Nucleus accumbens (tissue), 56 donors: Measurements from ENCODE around the gene PAK4.
"Not testable (repeated sequence)": the region's sequence is repeated elsewhere in the genome, so short reads cannot be mapped to it uniquely, and the experiment has no call there.

ENCODE experiments used
- DNase-seq, 56 donors: peaks; one replicate each; lab custom pipeline; 2025; lab: John Stamatoyannopoulos, UW

PAK4 gene

DNA sequence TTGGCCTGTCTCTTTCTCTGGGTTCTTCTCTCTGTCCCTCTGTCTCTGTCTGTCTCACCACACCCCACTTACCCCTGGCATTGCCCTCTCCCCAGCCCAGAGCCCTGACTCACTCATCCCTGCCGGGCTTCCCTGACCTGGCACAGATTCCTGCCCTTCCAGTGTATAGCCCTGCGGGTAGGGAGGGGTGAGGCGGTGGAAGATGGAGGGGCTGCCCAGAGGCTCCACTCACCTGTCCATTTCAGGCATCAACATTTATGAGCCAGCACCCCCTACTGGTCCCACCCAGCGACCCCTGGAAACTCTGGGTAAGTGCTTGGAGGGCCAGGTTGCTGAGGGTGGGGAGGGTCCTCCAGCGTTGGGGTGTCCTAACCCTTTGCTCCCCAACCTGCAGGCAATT, 72.2 kb downstream of the PAK4 start:
- no peak for DNase-seq

DNA sequence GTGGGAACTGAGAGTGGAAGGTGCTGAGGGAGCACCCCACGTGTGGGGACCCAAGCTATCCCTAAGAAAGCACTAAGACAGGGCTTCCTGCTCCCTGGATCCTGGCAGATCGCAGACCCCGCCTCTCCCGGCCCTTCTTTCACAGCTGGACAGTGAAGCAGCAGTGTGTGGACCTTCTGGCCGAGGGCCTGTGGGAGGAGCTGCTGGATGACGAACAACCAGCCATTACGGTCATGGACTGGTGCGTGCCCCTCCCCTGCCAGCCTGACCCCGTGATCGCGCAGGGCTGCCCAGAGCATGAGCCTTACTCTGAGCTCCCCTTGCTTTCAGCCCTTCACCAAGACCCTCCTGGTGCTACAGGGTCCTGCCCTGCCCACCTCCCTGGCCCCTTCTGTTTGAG, 73.4 kb downstream of the PAK4 start:
- peak in 48 of 56 donors; percentile 4 to 79 (median 45) for DNase-seq

DNA sequence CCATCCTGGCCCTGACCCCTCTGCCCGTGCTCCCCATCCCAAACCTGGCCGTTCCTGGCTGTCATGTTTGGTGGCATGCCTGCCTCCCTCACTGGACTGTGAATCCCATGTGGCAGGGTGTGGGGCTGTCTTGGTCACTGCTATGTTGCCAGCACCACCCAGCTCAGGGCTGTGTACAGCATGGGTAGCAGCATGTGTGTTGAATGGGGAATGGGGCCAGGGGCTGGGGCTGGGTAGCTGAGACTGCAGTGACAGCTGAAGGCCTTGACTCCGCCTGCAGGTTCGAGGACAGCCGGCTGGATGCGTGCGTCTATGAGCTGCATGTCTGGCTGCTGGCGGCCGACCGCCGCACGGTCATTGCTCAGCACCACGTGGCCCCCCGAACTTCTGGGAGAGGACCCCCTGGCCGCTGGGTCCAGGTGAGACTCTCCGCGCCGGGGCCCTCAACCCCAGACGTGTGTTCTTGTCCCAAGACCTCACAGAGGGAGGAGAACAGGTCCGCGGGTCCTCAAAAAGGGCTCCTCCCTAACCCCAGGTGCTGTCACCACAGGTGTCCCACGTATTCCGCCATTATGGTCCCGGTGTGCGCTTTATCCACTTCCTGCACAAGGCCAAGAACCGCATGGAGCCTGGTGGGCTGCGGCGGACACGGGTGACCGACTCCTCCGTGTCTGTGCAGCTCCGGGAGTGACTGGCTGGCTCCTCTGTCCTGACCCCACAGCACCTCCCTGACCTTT, 74.6 kb downstream of the PAK4 start:
- no peak for DNase-seq

DNA sequence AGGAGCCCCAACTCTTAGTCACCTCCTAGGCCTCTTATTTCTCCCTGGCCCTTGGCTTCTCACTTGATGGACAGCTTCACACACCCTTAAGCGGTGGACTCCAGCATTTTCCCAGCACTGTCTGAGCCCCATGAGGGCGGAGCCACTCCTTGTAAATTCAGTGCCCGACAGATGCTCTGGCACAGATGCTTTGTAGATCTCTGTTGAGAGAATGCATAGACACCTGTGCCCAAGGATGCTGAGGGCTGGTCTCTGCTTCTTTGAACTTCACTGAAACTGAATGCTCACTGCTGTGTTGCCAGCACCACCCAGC, 75.2 kb downstream of the PAK4 start:
- no peak for DNase-seq

DNA sequence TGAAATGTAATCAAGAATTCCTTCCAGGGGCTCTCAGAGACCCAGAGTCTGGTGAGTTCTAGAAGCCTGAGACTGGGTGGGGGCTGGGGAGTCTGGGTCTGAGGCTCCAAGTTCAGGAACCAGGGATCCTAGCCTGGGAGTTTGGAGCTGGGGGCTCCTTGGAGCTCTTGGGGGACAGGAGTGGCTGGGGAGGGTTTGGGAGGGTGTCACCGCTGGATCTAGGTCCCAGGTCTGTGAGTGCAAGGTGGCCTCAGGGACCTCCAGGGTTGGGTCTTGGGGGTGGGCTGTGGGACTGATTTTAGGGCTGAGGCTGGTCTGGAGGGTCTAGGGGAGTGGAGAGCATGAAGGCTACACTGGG, 77.4 kb downstream of the PAK4 start:
- DNase-seq = no peak

DNA sequence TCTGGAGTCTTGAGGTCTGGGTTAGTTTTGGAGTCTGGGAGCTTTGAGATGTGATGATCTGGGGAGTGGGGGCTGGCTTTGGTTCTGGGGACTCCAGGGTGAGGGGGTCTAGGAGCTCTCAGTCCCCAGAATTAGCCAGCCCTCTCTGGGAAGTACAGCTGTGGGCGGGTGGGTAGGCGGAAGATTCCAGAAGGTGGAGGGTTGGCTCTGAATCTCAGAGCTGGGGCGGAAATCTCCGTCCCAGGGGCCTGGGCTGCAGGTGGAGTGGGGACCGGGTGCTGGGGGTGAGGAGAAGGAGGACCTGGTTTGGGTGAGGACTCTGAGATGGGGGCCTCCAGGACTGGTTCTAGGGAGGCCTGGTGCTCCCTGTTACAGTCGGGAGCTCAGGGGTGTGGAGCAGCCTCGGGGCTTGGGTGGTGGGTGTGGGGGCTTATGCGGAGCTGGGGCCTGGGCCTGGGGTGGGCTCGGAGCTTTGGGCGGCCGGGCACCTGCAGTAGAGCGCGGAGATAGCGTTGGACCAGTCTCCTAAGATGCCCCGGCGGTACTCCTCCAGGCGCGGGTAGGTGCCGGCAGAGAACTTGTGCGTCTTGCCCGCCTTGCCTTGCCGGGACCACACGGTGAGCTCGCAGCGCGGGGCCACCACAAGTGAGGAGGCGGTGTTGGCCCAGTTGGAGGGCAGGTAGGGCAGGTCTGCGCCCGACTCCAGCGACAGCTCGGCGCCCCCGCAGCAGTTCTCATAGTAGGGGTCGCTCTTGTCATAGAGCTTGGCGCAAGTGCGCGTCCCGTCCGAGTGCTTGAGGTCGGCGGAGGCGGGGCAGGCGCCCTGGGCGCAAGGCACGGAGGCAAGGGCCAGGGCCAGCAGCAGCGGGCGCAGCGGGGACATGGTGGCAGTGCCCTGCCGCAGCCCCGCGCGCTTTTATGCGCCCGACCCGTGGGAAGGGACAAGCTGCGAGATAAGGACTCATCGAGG, 78.1 kb downstream of the PAK4 start, which contains the start of gene SYCN:
Gene SYCN, minus strand, starts transcription at position 892 of the 970 bp plus-strand sequence. Its CDS starts 9 bp downstream, at position 883.
- no peak for DNase-seq

DNA sequence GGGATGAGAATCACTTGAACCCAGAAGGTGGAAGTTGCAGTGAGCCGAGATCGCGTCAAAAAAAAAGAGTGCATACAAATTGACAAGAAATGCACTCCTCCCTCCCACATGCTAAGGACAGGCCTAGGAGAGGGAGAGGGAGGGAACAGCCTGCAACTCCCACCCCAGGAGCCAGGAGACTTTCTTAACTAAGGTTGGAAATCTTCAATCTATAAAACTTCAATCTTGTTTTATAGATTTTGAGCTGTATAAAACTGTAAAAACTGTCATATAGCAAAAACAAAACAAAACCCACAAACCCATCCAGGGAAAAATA, 79.8 kb downstream of the PAK4 start:
- no peak for DNase-seq

DNA sequence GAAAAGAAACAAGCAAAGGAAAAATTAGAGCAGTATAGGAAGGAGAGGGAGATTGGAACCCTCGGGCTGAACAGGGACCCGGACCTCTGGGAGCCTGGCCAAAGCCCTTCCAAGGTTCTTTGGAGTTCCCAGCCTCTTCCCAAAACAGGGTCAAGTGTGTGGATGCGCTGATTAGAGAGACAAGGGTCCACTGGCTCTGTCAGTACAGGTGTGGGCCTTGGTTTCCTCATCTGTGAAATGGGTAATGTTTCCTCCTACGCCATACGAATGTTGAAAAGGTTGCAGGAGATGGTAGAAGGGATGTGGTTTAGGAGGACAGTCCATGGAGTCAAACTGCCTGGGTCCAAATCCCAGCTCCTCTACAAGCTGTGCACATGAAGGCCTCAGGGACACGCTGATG, 80.5 kb downstream of the PAK4 start:
- no peak for DNase-seq

DNA sequence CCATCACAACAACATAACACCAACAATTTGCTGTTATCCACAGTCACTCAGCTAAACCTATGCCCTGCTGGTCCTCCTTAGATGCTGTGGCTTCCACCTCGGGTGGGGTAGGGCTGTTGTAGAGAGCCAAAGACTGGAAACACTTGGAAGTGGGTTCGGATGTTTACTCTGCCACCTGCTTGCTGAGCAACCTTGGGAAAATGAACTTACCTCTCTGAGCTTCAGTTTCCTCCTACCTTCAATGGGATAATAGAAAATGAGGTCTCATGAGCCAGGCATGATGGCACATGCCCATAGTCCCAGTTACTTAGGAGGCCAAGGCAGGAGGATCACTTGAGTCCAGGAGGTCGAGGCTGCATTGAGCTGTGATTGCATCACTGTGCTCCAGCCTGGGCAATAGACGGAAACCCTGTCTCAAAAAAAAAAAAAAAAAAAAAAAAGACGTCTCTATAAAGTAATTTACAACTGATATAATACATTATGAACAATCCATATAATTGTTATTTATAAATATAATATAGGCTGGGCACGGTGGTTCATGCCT, 81.8 kb downstream of the PAK4 start:
- no peak for DNase-seq

DNA sequence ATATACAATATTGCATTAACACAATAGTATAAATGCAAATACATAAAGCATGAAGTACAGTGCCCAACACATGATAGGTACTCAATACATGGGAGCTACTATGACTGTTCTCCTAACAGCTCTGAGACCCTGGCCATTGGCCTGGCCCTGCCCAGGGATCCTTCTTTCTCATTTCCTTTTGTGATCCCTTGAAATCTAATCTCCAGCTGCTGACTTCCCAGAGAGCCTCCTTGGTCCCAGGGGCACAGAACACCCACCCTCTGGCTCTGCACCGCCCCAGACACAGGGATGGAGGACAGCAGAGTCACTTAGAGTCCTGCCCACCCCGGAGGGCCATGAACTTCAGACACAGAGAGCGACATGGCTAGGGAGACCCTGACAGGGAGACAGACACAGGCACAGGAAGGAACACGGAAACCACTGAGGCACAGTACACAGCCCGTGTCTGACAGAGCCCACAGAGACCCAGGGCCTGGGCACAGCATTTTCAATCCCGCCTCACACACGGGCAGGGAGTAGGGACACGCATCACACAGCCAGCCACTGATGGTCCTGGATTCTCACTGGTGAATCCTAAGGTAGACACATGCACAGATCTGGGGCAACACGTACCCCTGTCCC, 82.7 kb downstream of the PAK4 start:
- no peak for DNase-seq

DNA sequence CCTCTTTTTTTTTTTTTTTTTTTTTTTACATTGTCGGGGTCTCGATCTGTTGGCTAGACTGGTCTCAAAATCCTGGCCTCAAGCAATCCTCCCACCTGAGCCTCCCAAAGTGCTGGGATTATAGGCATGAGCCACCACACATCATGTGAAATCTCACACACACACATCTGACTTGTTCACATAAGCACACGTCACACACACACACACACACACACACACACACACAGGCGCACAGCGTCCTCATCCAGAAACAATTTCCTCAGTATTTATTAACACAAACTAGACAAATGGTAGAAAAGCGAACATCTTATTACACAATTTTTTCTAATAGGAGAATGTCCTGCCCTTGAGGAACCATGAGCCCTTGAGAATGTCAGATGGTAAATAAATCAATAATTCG, 83.6 kb downstream of the PAK4 start:
- DNase-seq = no peak

DNA sequence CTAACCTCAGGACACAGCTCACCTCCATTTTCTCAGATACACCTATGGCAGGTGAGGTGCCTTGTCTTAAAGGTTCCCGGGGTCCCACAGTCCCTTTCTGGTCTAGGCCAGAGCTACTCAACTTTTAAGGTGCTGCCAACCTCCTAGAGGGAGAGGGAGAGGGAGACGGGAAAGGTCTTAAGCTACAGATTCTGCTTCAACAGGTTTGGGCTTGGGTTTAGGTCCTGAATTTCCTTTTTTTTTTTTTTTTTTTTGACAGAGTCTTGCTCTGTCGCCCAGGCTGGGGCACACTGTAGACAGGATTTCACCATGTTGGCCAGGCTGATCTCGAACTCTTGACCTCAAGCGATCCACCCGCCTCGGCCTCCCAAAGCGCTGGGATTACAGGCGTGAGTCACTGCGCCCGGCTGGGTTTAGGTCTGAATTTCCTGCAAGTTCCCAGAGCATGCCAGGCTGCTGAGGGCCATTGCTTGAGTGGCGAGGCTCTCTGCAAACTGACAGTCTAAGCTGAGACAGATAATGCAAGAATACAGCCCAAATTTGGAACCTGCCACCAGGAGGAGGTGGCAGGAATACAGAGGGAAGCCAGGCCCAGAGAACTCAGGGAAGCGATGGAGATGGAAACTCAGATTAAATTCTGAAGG, 86.3 kb downstream of the PAK4 start:
- no peak for DNase-seq

DNA sequence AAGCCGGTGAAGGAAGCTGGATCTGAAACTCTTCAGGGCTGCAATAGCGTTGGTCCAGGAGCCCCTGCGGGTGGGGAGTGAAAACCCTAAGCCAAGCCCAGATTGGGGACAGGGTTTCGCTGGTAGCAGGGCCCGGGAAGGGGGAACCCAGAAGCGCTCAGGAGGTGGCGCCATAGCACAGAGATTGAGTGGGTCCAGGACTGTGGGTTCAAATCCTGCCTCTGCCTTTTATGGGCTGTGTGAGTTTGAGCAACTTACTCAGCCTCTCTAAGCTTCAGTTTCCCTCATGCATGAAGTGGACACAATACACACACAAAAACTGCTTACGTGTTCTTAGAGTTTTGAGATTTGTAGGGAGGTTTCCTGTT, 86.8 kb downstream of the PAK4 start:
- peak in 1 of 56 donors; percentile 4 for DNase-seq

DNA sequence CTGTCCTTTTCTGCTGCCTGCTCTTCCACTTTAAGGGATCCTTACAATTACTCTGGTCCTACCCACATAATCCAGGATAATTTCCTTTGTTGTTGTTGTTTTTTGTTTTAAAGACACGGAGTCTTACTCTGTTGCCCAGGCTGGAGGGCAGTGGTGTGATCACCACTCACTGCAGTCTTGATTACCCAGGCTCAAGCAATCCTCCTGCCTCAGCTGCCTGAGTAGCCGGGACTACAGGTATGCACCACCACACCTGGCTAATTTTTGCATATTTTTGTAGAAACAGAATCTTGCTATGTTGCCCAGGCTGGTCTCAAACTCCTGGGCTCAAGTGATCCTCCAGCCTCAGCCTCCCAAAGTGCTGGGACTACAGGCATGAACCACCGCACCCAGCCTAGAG, 89.7 kb downstream of the PAK4 start:
- not testable (repeated sequence) for DNase-seq

DNA sequence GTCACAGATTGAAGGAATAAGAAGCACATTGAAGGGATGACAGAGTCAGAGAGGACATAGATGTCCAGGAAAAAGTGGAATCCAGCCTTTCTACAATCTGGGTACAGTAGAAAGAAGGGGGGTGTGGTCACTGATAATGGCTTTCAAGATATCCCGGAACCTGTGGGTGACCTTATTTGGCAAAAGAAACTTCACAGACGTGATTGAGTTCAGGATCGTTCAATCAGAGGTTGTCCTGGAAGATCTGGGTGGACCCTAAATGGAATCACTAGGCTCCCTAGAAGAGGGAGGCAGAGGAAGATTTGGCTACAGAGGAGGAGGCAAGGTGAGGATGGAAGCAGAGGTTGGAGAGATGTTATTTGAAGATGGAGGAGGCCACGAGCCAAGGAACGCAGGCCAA, 91.5 kb downstream of the PAK4 start:
- no peak for DNase-seq

DNA sequence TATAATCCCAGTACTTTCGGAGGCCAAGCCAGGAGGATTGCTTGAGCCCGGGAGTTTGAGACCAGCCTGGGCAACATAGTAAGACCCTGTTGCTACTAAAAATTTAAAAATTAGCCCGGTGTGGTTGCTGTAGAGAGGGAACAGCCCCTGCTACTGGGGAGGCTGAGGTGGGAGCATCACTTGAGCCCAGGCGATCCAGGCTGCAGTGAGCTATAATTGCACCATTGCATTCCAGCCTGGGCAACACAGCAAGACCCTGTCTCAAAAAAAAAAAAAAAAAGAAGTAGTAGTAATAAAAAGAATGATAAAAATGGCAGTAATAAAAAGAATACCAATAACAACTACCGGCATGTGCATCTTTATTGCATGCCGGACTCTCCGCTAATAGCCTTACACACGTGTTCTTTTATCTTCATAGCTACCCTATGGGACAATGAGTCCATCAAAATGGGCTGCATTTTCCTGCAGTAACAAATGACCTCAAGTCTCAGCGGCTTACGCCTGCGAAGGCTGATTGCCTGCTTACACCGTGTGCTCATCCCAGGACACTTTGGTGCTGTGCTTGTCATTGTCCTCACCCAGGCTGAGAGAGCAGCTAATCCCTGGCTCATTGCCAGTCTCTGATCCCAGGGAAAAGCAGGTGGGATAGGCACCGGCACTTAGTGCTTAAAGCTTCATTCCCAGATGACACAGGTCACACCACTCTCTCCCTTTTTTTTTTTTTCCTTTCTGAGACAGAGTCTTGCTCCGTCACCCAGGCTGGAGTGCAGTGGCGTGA, 92.8 kb downstream of the PAK4 start:
- no peak for DNase-seq

DNA sequence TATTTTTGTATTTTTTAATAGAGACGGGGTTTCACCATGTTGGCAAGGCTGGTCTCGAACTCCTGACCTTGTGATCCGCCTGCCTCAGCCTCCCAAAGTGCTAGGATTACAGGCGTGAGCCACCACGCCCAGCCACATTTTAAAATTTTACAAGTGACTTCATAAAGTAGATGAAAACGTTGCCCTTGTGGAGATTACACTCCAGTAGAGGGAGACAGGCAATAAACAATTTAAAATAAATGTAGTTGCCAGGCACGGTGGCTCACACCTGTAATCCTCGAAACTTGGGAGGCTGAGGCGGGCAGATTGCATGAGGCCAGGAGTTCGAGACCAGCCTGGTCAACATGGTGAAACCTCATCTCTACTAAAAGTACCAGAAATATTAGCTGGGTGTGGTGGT, 93.5 kb downstream of the PAK4 start:
- DNase-seq = not testable (repeated sequence)

DNA sequence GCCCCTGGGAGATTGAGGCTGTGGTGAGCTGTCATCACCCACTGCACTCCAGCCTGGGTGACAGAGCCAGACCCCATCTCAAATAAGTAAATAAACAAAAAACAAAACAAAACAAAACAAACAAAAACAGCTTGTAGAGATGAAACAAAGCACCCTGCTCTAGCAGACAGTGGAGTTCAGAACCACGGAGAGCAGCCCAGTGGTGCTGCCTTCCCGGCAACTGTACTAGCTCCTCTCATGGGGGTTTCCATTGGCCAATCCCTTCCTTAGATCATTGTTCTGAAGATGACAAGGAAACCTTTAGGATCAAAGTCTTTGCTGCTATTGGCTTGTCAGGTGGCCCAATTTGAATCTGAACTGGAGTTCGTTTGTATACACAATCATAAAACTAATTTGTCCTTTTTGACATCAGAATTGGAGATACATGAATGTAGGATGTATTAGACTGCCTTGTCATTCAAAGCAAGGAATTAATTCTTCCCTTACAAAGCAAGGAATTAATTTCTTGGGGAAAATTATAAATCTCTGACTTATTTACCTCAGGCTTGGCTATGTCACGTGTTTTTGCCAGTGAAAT, 98.2 kb downstream of the PAK4 start:
- no peak for DNase-seq

DNA sequence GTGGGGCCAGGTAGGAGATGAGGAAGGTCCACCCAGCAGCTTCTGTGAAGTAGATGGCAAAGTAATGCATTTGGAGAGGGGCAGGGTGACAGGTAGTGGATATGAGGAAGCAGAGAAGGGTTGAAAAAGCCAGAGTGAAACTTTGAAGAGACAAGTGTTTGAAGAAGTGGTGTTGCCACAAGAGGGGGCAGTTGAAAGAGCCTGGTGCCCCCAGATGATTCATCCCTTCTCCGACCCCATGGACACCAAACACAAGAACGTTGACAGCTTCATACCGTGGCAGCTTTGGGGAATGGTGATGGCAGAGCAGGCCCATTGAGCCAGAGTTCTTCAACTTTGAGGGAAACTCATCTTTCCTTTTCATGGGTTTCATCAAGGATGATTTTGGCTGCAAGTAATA, 99.3 kb downstream of the PAK4 start:
- no peak for DNase-seq
